ENCODE results near the gene GDI2. TPM values are rescaled to one million over a fixed set of nuclear protein-coding genes. Genes with fewer than 3 reads are reported as not detected.
A peak's percentile ranks its signal among the peaks of the same experiment; 100 is the strongest.

GDI2 gene
- total RNA-seq, 6 donors from 2014 or later, result 77.5 to 239 (median 176) TPM

DNA sequence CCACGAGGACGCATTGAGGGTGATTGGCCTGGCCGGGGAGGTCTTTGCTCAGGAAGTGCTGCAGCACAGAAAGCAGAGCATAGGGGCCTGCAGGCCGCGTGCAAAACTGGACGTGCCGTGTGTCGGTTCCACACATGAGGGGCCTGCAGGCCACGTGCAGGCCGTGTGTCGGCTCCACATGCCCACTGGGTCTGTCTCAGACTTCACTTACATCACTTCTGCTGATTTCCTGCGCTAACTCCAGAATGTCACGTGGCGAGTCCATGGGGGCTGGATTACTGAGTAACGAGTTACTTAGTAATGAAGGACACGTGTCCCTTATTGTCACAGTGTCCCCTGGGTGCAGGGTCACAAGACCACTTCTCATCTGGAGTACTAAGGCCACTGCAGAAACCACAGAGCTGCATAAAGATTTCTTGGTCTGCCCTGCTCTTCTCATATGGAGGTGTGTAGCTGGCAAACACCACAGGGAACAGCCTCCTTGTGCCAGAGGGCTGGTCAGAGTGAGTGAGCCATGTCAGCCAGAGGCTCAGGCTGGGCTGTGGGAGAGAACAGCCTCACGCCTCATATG lies 60.8 kb downstream of the GDI2 start:
- TF ChIP-seq POLR2A (IDR thresholded peaks at IDR 0.05) (no peak), EP300 (IDR thresholded peaks at IDR 0.05) (no peak)
- H3K27me3 ChIP-seq, result no peaks in the 10 kb centered on the region
- 91 to 92% methylated on average over 17 of the region's 17 CpGs for WGBS, 2 donors

DNA sequence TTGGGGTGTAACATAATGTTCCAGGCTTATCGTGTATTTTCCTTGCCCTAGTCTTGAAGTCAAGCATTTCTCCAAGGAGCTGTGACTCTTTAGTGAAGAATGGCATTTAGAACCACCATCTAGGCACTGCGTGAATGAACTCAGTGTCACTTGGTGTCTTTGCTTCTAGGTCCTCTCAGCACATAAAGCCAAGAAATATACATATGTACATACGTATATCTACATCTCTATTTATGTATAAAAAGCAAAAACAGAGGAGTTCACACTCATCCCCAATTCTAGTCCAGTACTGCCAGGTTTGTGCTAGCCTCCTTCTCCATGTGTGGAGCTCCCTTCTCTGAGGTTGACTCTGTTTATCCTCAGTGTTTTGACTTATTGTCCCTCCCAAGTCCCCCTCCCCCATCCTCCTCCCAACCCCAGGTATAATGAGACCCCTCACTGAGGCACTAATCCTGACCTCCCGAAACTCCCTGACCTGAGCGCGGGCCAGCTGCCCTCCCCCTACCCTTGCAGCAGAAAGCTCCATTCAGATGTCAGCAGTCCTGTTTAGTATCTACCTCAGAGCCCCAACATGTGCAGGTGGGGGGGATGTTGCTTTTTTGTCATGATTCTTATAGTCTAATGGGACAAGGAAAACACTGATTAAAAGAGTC lies 61.5 kb downstream of the GDI2 start:
- no peaks in the 10 kb centered on the region for H3K4me1 ChIP-seq

More for the DNA sequence above, 60.8 kb downstream of the GDI2 start:
- Histone ChIP-seq H3K4me3 (no peak overlapping the region), H3K4me1 (no peaks in the 10 kb centered on the region), H3K9me3 (no peaks in the 10 kb centered on the region), H3K27ac (no peak overlapping the region), H3K36me3 (peaks cover 1 to 51% (median 25%) of the 10 kb centered on the region in 4 donors)
- DNase-seq (peak in 1 of 2 donors; percentile 52), ATAC-seq (ENCODE audit: low FRiP score in 2 of 2) (peak in 1 of 2 donors; percentile 8)

DNA sequence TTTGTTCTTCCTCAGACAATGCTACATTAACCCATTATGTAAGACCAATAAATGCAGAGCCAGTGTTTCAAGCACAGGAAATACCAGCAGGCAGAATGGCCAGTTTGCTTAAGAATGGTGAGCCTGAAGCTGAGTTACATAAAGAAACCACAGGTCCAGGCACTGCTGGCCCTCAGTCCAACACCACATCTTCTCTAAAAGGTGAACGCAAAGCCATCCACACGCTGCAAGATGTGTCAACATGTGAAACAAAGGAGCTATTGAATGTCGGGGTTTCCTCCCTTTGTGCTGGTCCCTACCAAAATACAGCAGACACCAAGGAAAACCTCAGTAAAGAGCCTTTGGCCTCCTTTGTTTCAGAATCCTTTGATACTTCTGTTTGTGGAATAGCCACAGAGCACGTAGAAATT lies 64.8 kb downstream of the GDI2 start:
- ATAC-seq (ENCODE audit: low FRiP score in 2 of 2) (no peak), DNase-seq (no peak)
- WGBS, 2 donors, result 91 to 95% methylated on average over 4 of the region's 4 CpGs
- no peak for TF ChIP-seq POLR2AphosphoS5 (IDR thresholded peaks at IDR 0.05)
- TF ChIP-seq, protein P1, sequence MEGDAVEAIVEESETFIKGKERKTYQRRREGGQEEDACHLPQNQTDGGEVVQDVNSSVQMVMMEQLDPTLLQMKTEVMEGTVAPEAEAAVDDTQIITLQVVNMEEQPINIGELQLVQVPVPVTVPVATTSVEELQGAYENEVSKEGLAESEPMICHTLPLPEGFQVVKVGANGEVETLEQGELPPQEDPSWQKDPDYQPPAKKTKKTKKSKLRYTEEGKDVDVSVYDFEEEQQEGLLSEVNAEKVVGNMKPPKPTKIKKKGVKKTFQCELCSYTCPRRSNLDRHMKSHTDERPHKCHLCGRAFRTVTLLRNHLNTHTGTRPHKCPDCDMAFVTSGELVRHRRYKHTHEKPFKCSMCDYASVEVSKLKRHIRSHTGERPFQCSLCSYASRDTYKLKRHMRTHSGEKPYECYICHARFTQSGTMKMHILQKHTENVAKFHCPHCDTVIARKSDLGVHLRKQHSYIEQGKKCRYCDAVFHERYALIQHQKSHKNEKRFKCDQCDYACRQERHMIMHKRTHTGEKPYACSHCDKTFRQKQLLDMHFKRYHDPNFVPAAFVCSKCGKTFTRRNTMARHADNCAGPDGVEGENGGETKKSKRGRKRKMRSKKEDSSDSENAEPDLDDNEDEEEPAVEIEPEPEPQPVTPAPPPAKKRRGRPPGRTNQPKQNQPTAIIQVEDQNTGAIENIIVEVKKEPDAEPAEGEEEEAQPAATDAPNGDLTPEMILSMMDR (IDR thresholded peaks at IDR 0.05), result no peak
- no peak for TF ChIP-seq POLR2A (IDR thresholded peaks at IDR 0.05)
- no peak for TF ChIP-seq EP300 (IDR thresholded peaks at IDR 0.05)
- Histone ChIP-seq H3K36me3 (peaks cover 7 to 72% (median 33%) of the 10 kb centered on the region in 4 donors), H3K27me3 (no peaks in the 10 kb centered on the region), H3K4me1 (no peaks in the 10 kb centered on the region), H3K27ac (no peak overlapping the region), H3K4me3 (no peak overlapping the region), H3K9me3 (no peaks in the 10 kb centered on the region)

More for the DNA sequence above, 61.5 kb downstream of the GDI2 start:
- Histone ChIP-seq H3K9me3 (no peaks in the 10 kb centered on the region), H3K27ac (no peak overlapping the region), H3K4me3 (no peak overlapping the region), H3K27me3 (no peaks in the 10 kb centered on the region), H3K36me3 (peaks cover 2 to 51% (median 24%) of the 10 kb centered on the region in 4 donors)
- TF ChIP-seq POLR2AphosphoS5 (IDR thresholded peaks at IDR 0.05) (no peak), EP300 (IDR thresholded peaks at IDR 0.05) (no peak), POLR2A (IDR thresholded peaks at IDR 0.05) (no peak)
- TF ChIP-seq, protein P1 (IDR thresholded peaks at IDR 0.05), result no peak
- DNase-seq, result no peak
- peak in 1 of 2 donors; percentile 26 for ATAC-seq (ENCODE audit: low FRiP score in 2 of 2)
- WGBS, 2 donors, result 73 to 79% methylated on average over 6 of the region's 6 CpGs

DNA sequence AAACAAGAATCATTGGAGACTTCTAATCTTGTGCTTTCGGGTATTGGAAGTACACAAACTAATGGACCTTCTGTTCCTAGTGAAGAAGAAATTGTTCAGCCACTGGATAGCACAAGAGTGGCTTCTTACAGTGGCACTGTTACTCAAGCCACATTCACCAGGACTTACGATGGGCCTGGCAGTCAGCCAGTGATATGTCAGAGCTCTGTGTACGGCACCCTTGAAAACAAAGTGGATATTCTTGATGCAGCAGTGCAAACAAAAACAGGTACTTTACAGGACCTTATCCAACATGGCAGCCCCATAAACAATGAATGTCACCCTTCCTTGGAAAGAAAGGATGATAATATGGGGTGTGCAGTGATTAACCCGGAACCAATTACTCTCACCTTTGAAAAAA lies 67.0 kb downstream of the GDI2 start:
- H3K27me3 ChIP-seq, result no peaks in the 10 kb centered on the region
- H3K36me3 ChIP-seq, result peaks cover 7 to 69% (median 31%) of the 10 kb centered on the region in 4 donors
- no peaks in the 10 kb centered on the region for H3K9me3 ChIP-seq
- DNase-seq (no peak), ATAC-seq (ENCODE audit: low FRiP score in 2 of 2) (no peak)
- WGBS, 2 donors, result 83 to 85% methylated on average over 4 of the region's 4 CpGs
- no peak overlapping the region for H3K27ac ChIP-seq
- H3K4me3 ChIP-seq, result no peak overlapping the region
- no peaks in the 10 kb centered on the region for H3K4me1 ChIP-seq
- TF ChIP-seq POLR2AphosphoS5 (IDR thresholded peaks at IDR 0.05), result no peak
- TF ChIP-seq, protein P1 (IDR thresholded peaks at IDR 0.05), result no peak
- TF ChIP-seq EP300 (IDR thresholded peaks at IDR 0.05), result no peak
- TF ChIP-seq POLR2A (IDR thresholded peaks at IDR 0.05), result no peak

DNA sequence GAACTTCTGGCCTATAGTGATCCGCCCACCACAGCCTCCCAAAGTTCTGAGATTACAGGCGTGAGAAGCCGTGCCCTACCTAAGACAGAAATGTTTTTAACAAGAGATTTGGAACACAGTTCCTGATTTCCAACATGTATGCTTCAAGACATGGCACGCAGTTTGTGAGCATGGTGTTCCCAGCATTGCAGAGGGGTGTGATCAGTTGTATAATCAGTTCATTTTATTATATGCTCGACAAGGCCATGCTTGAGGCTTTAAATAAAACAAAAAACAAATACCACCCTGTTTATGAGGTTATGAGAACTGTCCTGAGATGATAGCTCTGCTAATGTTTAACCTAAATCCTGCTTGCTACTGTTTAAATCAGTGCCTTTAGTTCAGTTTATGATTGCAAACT lies 68.4 kb downstream of the GDI2 start:
- no peak for DNase-seq
- Histone ChIP-seq H3K27ac (no peak overlapping the region), H3K27me3 (no peaks in the 10 kb centered on the region), H3K4me3 (no peak overlapping the region), H3K9me3 (no peaks in the 10 kb centered on the region), H3K4me1 (no peaks in the 10 kb centered on the region), H3K36me3 (peaks cover 10 to 82% (median 38%) of the 10 kb centered on the region in 4 donors)
- WGBS, 2 donors, result 97% methylated on average over 5 of the region's 5 CpGs
- ATAC-seq (ENCODE audit: low FRiP score in 2 of 2), result no peak
- TF ChIP-seq POLR2A (IDR thresholded peaks at IDR 0.05) (no peak), POLR2AphosphoS5 (IDR thresholded peaks at IDR 0.05) (no peak), EP300 (IDR thresholded peaks at IDR 0.05) (no peak)
- TF ChIP-seq, protein P1 (IDR thresholded peaks at IDR 0.05), result no peak

Data from upper lobe of left lung (tissue), 6 donors.